ENCODE data around the gene MYO9B.
"Not testable (repeated sequence)": the region's sequence is repeated elsewhere in the genome, so short reads cannot be mapped to it uniquely, and the experiment has no call there.

The MYO9B gene

GRCh38 chr19:17159466-17160393 is 84.2 kb downstream of the MYO9B start:
- Mint-ChIP-seq H3K36me3 (ENCODE audit: low read depth) (peaks cover 57% of the 10 kb centered on the region), H3K27me3 (ENCODE audit: low read depth, poor library complexity) (peaks cover 5% of the 10 kb centered on the region), H3K4me1 (no peaks in the 10 kb centered on the region), H3K27ac (no peak overlapping the region), H3K9me3 (peaks cover 15% of the 10 kb centered on the region), H3K4me3 (no peak overlapping the region)
- DNase-seq, result no peak
- TF ChIP-seq CTCF (IDR thresholded peaks at IDR 0.05), result no peak

GRCh38 chr19:17160908-17161307 is 85.3 kb downstream of the MYO9B start:
- Mint-ChIP-seq H3K9me3 (peaks cover 15% of the 10 kb centered on the region), H3K36me3 (ENCODE audit: low read depth) (peaks cover 68% of the 10 kb centered on the region), H3K4me3 (no peak overlapping the region), H3K27ac (peak overlapping the region; percentile 22), H3K27me3 (ENCODE audit: low read depth, poor library complexity) (peaks cover 4% of the 10 kb centered on the region), H3K4me1 (no peaks in the 10 kb centered on the region)
- TF ChIP-seq CTCF (IDR thresholded peaks at IDR 0.05), result no peak
- no peak for DNase-seq

- H3K4me1 Mint-ChIP-seq, H3K4me3 Mint-ChIP-seq: not testable (repeated sequence)
Observed at GRCh38 chr19:17162131-17162530, 86.6 kb downstream of the MYO9B start.

GRCh38 chr19:17162580-17162979 is 87.0 kb downstream of the MYO9B start:
- Mint-ChIP-seq H3K9me3 (peaks cover 15% of the 10 kb centered on the region), H3K4me1 (no peaks in the 10 kb centered on the region), H3K4me3 (no peak overlapping the region), H3K36me3 (ENCODE audit: low read depth) (peaks cover 70% of the 10 kb centered on the region), H3K27ac (no peak overlapping the region), H3K27me3 (ENCODE audit: low read depth, poor library complexity) (no peaks in the 10 kb centered on the region)
- DNase-seq, result no peak
- no peak for TF ChIP-seq CTCF (IDR thresholded peaks at IDR 0.05)

More at GRCh38 chr19:17162131-17162530, 86.6 kb downstream of the MYO9B start:
- peaks cover 15% of the 10 kb centered on the region for H3K9me3 Mint-ChIP-seq
- not testable (repeated sequence) for DNase-seq; H3K27ac Mint-ChIP-seq; H3K27me3 Mint-ChIP-seq (ENCODE audit: low read depth, poor library complexity)
- peaks cover 72% of the 10 kb centered on the region for H3K36me3 Mint-ChIP-seq (ENCODE audit: low read depth)

- no peaks in the 10 kb centered on the region for H3K4me1 Mint-ChIP-seq
- H3K27me3 Mint-ChIP-seq (ENCODE audit: low read depth, poor library complexity), result no peaks in the 10 kb centered on the region
- peaks cover 15% of the 10 kb centered on the region for H3K9me3 Mint-ChIP-seq
- no peak for TF ChIP-seq CTCF (IDR thresholded peaks at IDR 0.05)
- H3K27ac Mint-ChIP-seq, result no peak overlapping the region
- DNase-seq, result no peak
- H3K36me3 Mint-ChIP-seq (ENCODE audit: low read depth), result peaks cover 78% of the 10 kb centered on the region
- H3K4me3 Mint-ChIP-seq, result no peak overlapping the region
Observed at GRCh38 chr19:17163652-17164051, 88.1 kb downstream of the MYO9B start.

- TF ChIP-seq CTCF (IDR thresholded peaks at IDR 0.05), result no peak
- DNase-seq, result no peak
- Mint-ChIP-seq H3K27ac (no peak overlapping the region), H3K36me3 (ENCODE audit: low read depth) (peaks cover 82% of the 10 kb centered on the region), H3K9me3 (peaks cover 15% of the 10 kb centered on the region), H3K27me3 (ENCODE audit: low read depth, poor library complexity) (no peaks in the 10 kb centered on the region), H3K4me3 (no peak overlapping the region), H3K4me1 (no peaks in the 10 kb centered on the region)
Observed at GRCh38 chr19:17164639-17165038, 89.1 kb downstream of the MYO9B start.
